Naive thymus-derived CD4-positive, alpha-beta T cell (primary cell): Measurements from ENCODE around the gene MAP1LC3A. TPM values are rescaled to one million over a fixed set of nuclear protein-coding genes. Genes with fewer than 3 reads are reported as not detected.

Experiments used
- ATAC-seq: fragments of 150-1000 bp; cut with Tn5 transposase; 2 replicates; pipeline ENCODE4 v1.10.0; 2021; ENCODE audit warnings: mild to moderate bottlenecking, moderate library complexity
- CTCF ChIA-PET: fragments of 350-600 bp; sonication (Branson Sonifier 250); formaldehyde crosslinking; loops from one replicate; lab custom pipeline; 2021; ENCODE audit warnings: antibody characterized with exemption; lab: Charles Lee
- POLR2A ChIA-PET: fragments of 350-600 bp; sonication (Branson Sonifier 250); formaldehyde crosslinking; loops from one replicate; lab custom pipeline; 2021; ENCODE audit warnings: antibody characterized with exemption, inconsistent platforms; lab: Charles Lee
- DNase-seq, 9 donors: peaks; one replicate each; pipeline versions ENCODE4 v3.0.0 to v3.0.0-alpha.2; 2020 to 2022; ENCODE audit warnings: mixed read lengths in 1 of 9
- H3K27ac ChIP-seq: one replicate; pipeline ENCODE4 v1.7.0; 2013; ENCODE audit warnings: mild to moderate bottlenecking, low read depth, low read length, moderate library complexity
- H3K27me3 ChIP-seq, 2 donors: one replicate each; pipeline ENCODE4 v1.7.0; 2013; ENCODE audit warnings: low read length in 2 of 2, mild to moderate bottlenecking in 2 of 2, moderate library complexity in 2 of 2; ENCODE audit not compliant: control insufficient read depth in 2 of 2, insufficient read depth in 2 of 2
- H3K36me3 ChIP-seq, 3 experiments: 1 replicate in 2 of 3; 2 replicates in 1 of 3; pipeline ENCODE4 v1.7.0; 2013; ENCODE audit warnings: low read length in 3 of 3, mild to moderate bottlenecking in 3 of 3, moderate library complexity in 1 of 3; ENCODE audit not compliant: insufficient read depth in 3 of 3, control insufficient read depth in 2 of 3
- H3K4me1 ChIP-seq, 2 donors: one replicate each; pipeline ENCODE4 v1.7.0; 2013; ENCODE audit warnings: low read length in 2 of 2, mild to moderate bottlenecking in 2 of 2, moderate library complexity in 1 of 2; ENCODE audit not compliant: control insufficient read depth in 2 of 2, insufficient read depth in 2 of 2
- H3K4me3 ChIP-seq: 2 replicates; pipeline ENCODE4 v1.7.0; 2013; ENCODE audit warnings: mild to moderate bottlenecking, low read length
- H3K9me3 ChIP-seq, 3 experiments: 1 replicate in 2 of 3; 2 replicates in 1 of 3; pipeline ENCODE4 v1.7.0; 2013; ENCODE audit warnings: low read length in 3 of 3; ENCODE audit not compliant: control insufficient read depth in 2 of 3
- H3K27ac Mint-ChIP-seq, 9 donors: one replicate each; pipeline ENCODE4 v1.8.0; 2020 to 2022; ENCODE audit warnings: mixed read lengths in 9 of 9, mild to moderate bottlenecking in 8 of 9, moderate library complexity in 5 of 9, inconsistent platforms in 2 of 9
- H3K27me3 Mint-ChIP-seq, 5 donors: one replicate each; pipeline ENCODE4 v1.8.0; 2021 to 2022; ENCODE audit warnings: mixed read lengths in 5 of 5, mild to moderate bottlenecking in 1 of 5
- H3K36me3 Mint-ChIP-seq, 5 donors: one replicate each; pipeline ENCODE4 v1.8.0; 2020 to 2022; ENCODE audit warnings: mixed read lengths in 5 of 5, mild to moderate bottlenecking in 3 of 5, inconsistent platforms in 1 of 5
- H3K4me1 Mint-ChIP-seq, 7 donors: one replicate each; pipeline ENCODE4 v1.8.0; 2020 to 2022; ENCODE audit warnings: mixed read lengths in 7 of 7, mild to moderate bottlenecking in 3 of 7, inconsistent platforms in 1 of 7
- H3K4me3 Mint-ChIP-seq, 10 donors: one replicate each; pipeline ENCODE4 v1.8.0; 2020 to 2022; ENCODE audit warnings: mild to moderate bottlenecking in 10 of 10, mixed read lengths in 10 of 10, moderate library complexity in 6 of 10, inconsistent platforms in 2 of 10
- H3K9me3 Mint-ChIP-seq, 11 donors: one replicate each; pipeline ENCODE4 v1.8.0; 2020 to 2022; ENCODE audit warnings: mixed read lengths in 11 of 11, mild to moderate bottlenecking in 4 of 11, inconsistent platforms in 1 of 11, moderate library complexity in 1 of 11
- intact Hi-C, 2 donors: fragments of 100-400 bp; cut with micrococcal nuclease; formaldehyde crosslinking; loops; one replicate each; pipeline ENCODE4 v1.15.1; 2023
- polyA plus RNA-seq, 2 donors: library from polyadenylated mRNA; unstranded; fragments of 300-500 nt; fragmentation: Illumina TruSeq; gene quantifications; one replicate each; pipeline ENCODE4 v1.2.3, GENCODE V29; 2021
- total RNA-seq, 6 experiments: library from RNA in 5 of 6; stranded (reverse) in 5 of 6; gene quantifications; 1 replicate in 5 of 6; 2 replicates in 1 of 6; pipeline ENCODE4 v1.2.3 and lab custom pipeline; 2021 to 2026

Gene MAP1LC3A
- total and polyA plus RNA-seq, 7 experiments from 2014 or later: 0.60 to 10.3 (median 1.7) TPM

GRCh38 chr20:34538671-34539123, 19.8 kb upstream of the MAP1LC3A start:
- Mint-ChIP-seq H3K27ac (peak overlapping the region in 2 of 9 donors; percentile 33 to 59), H3K4me1 (peaks cover 0 to 24% (median 11%) of the 10 kb centered on the region in 7 donors), H3K36me3 (peaks cover 5 to 42% (median 12%) of the 10 kb centered on the region in 5 donors), H3K4me3 (no peak overlapping the region), H3K9me3 (no peaks in the 10 kb centered on the region), H3K27me3 (no peaks in the 10 kb centered on the region)
- Histone ChIP-seq H3K36me3 (peaks cover 4 to 67% (median 7%) of the 10 kb centered on the region in 3 experiments), H3K9me3 (no peaks in the 10 kb centered on the region), H3K4me1 (peaks cover 0 to 21% of the 10 kb centered on the region in 2 donors), H3K27me3 (no peaks in the 10 kb centered on the region), H3K27ac (no peak overlapping the region), H3K4me3 (no peak overlapping the region)
- POLR2A ChIA-PET: interaction anchor here (0.7 to 1.3 kb wide), 2 partner anchors 168 to 169 kb away, joined by 3 to 4 read pairs; no protein-coding TSS in a partner anchor
- ATAC-seq: peak; percentile 74
- CTCF ChIA-PET: interaction anchor here (0.7 to 3.6 kb wide), 4 partner anchors 143 to 231 kb away, joined by 4 to 32 read pairs (median 6); no protein-coding TSS in a partner anchor
- intact Hi-C loops: loop anchor here (1.0 to 5.0 kb wide), 5 partner anchors 22 to 231 kb away; partner anchors contain the start of gene DYNLRB1 (in 1 of the 2)
- DNase-seq: peak in 6 of 9 donors; percentile 23 to 62 (median 34)

GRCh38 chr20:34539756-34540155, 18.8 kb upstream of the MAP1LC3A start:
- POLR2A ChIA-PET: interaction anchor here (1.3 kb wide), 1 partner anchor 168 kb away, joined by 3 read pairs; no protein-coding TSS in a partner anchor

GRCh38 chr20:34540596-34541263, 17.8 kb upstream of the MAP1LC3A start:
- DNase-seq (no peak), ATAC-seq (no peak)
- Mint-ChIP-seq H3K36me3 (peaks cover 0 to 30% (median 9%) of the 10 kb centered on the region in 5 donors), H3K27ac (peak overlapping the region; percentile 41 to 89 (median 74)), H3K9me3 (no peaks in the 10 kb centered on the region), H3K27me3 (no peaks in the 10 kb centered on the region), H3K4me1 (peaks cover 12 to 36% (median 24%) of the 10 kb centered on the region in 7 donors), H3K4me3 (no peak overlapping the region)
- Histone ChIP-seq H3K4me3 (no peak overlapping the region), H3K27me3 (no peaks in the 10 kb centered on the region), H3K27ac (peak overlapping the region; percentile 44), H3K9me3 (no peaks in the 10 kb centered on the region), H3K4me1 (peaks cover 0 to 21% of the 10 kb centered on the region in 2 donors), H3K36me3 (peaks cover 0 to 49% (median 4%) of the 10 kb centered on the region in 3 experiments)
- ChIA-PET POLR2A (no interaction called here), CTCF (interaction anchor here (1.1 to 3.6 kb wide), 2 partner anchors 166 to 229 kb away, joined by 3 to 32 read pairs; no protein-coding TSS in a partner anchor)
- intact Hi-C loops: no loop called here

More at GRCh38 chr20:34539756-34540155, 18.8 kb upstream of the MAP1LC3A start:
- Mint-ChIP-seq H3K36me3 (peaks cover 2 to 39% (median 12%) of the 10 kb centered on the region in 5 donors), H3K4me3 (no peak overlapping the region), H3K9me3 (no peaks in the 10 kb centered on the region), H3K27me3 (no peaks in the 10 kb centered on the region), H3K4me1 (peaks cover 10 to 34% (median 22%) of the 10 kb centered on the region in 7 donors), H3K27ac (peak overlapping the region in 2 of 9 donors; percentile 2 to 33)
- Histone ChIP-seq H3K27ac (no peak overlapping the region), H3K9me3 (no peaks in the 10 kb centered on the region), H3K36me3 (peaks cover 4 to 59% (median 5%) of the 10 kb centered on the region in 3 experiments), H3K27me3 (no peaks in the 10 kb centered on the region), H3K4me3 (no peak overlapping the region), H3K4me1 (peaks cover 0 to 21% of the 10 kb centered on the region in 2 donors)
- CTCF ChIA-PET: interaction anchor here (0.8 to 3.6 kb wide), 2 partner anchors 9 to 167 kb away, joined by 3 to 32 read pairs; no protein-coding TSS in a partner anchor
- ATAC-seq (no peak), DNase-seq (no peak)
- intact Hi-C loops: loop anchor here (2.0 to 5.0 kb wide), 3 partner anchors 23 to 228 kb away; partner anchors contain the start of gene DYNLRB1 (in 1 of the 2)

GRCh38 chr20:34541264-34541901, 17.1 kb upstream of the MAP1LC3A start:
- Histone ChIP-seq H3K27ac (peak overlapping the region; percentile 44), H3K27me3 (no peaks in the 10 kb centered on the region), H3K36me3 (peaks cover 0 to 43% (median 4%) of the 10 kb centered on the region in 3 experiments), H3K9me3 (no peaks in the 10 kb centered on the region), H3K4me1 (peaks cover 0 to 21% of the 10 kb centered on the region in 2 donors), H3K4me3 (no peak overlapping the region)
- POLR2A ChIA-PET: no interaction called here
- CTCF ChIA-PET: interaction anchor here (1.1 to 3.6 kb wide), 2 partner anchors 165 to 228 kb away, joined by 3 to 32 read pairs; no protein-coding TSS in a partner anchor
- peak; percentile 68 for ATAC-seq
- intact Hi-C loops: no loop called here
- H3K27me3 Mint-ChIP-seq: no peaks in the 10 kb centered on the region
- H3K36me3 Mint-ChIP-seq: peaks cover 0 to 26% (median 5%) of the 10 kb centered on the region in 5 donors
- peak in 1 of 9 donors; percentile 20 for DNase-seq
- peak overlapping the region in 8 of 9 donors; percentile 1 to 89 (median 77) for H3K27ac Mint-ChIP-seq
- H3K4me3 Mint-ChIP-seq: peak overlapping the region in 3 of 10 donors; percentile 30 to 48 (median 43)
- H3K4me1 Mint-ChIP-seq: peaks cover 12 to 36% (median 24%) of the 10 kb centered on the region in 7 donors
- H3K9me3 Mint-ChIP-seq: no peaks in the 10 kb centered on the region

- Histone ChIP-seq H3K4me1 (peaks cover 0 to 21% of the 10 kb centered on the region in 2 donors), H3K27ac (no peak overlapping the region), H3K36me3 (peaks cover 0 to 39% (median 4%) of the 10 kb centered on the region in 3 experiments), H3K4me3 (no peak overlapping the region), H3K27me3 (no peaks in the 10 kb centered on the region), H3K9me3 (no peaks in the 10 kb centered on the region)
- H3K27me3 Mint-ChIP-seq: no peaks in the 10 kb centered on the region
- POLR2A ChIA-PET: no interaction called here
- H3K36me3 Mint-ChIP-seq: peaks cover 0 to 24% (median 5%) of the 10 kb centered on the region in 5 donors
- DNase-seq: no peak
- peak overlapping the region in 1 of 10 donors; percentile 30 for H3K4me3 Mint-ChIP-seq
- H3K4me1 Mint-ChIP-seq: peaks cover 12 to 36% (median 24%) of the 10 kb centered on the region in 7 donors
- intact Hi-C loops: no loop called here
- peak overlapping the region in 5 of 9 donors; percentile 31 to 74 (median 67) for H3K27ac Mint-ChIP-seq
- CTCF ChIA-PET: no interaction called here
- ATAC-seq: no peak
- H3K9me3 Mint-ChIP-seq: no peaks in the 10 kb centered on the region
Measured at GRCh38 chr20:34541917-34542316, 16.6 kb upstream of the MAP1LC3A start.

- ATAC-seq: no peak
- peak overlapping the region in 2 of 9 donors; percentile 15 to 70 for H3K27ac Mint-ChIP-seq
- H3K9me3 Mint-ChIP-seq: no peaks in the 10 kb centered on the region
- no peaks in the 10 kb centered on the region for H3K27me3 ChIP-seq
- DNase-seq: no peak
- no peak overlapping the region for H3K4me3 ChIP-seq
- peaks cover 0 to 34% (median 4%) of the 10 kb centered on the region in 3 experiments for H3K36me3 ChIP-seq
- no peaks in the 10 kb centered on the region for H3K27me3 Mint-ChIP-seq
- H3K4me1 Mint-ChIP-seq: peaks cover 12 to 33% (median 24%) of the 10 kb centered on the region in 7 donors
- ChIA-PET CTCF (interaction anchor here (0.8 kb wide), 1 partner anchor 447 kb away, joined by 3 read pairs; no protein-coding TSS in a partner anchor), POLR2A (no interaction called here)
- intact Hi-C loops: no loop called here
- H3K27ac ChIP-seq: no peak overlapping the region
- no peak overlapping the region for H3K4me3 Mint-ChIP-seq
- peaks cover 0 to 21% of the 10 kb centered on the region in 2 donors for H3K4me1 ChIP-seq
- peaks cover 0 to 19% (median 5%) of the 10 kb centered on the region in 5 donors for H3K36me3 Mint-ChIP-seq
- H3K9me3 ChIP-seq: no peaks in the 10 kb centered on the region
Measured at GRCh38 chr20:34542439-34542838, 16.1 kb upstream of the MAP1LC3A start.
